BE2C (cell line): ENCODE measurements around the gene MPV17.
A peak's percentile ranks its signal among the peaks of the same experiment; 100 is the strongest.

ENCODE experiments used
- DNase-seq: peaks from one replicate; pipeline ENCODE4 v3.0.0-alpha.2; 2020
- H3K27me3 ChIP-seq: fragments of 250-450 bp; sonication (Bioruptor Pico); 2 replicates; pipeline ENCODE4 v1.5.1; 2020; ENCODE audit warnings: mild to moderate bottlenecking
- H3K36me3 ChIP-seq: fragments of 250-450 bp; sonication (Bioruptor Pico); 2 replicates; pipeline ENCODE4 v1.5.1; 2020; ENCODE audit warnings: mild to moderate bottlenecking
- H3K4me1 ChIP-seq: fragments of 250-450 bp; sonication (Bioruptor Pico); 2 replicates; pipeline ENCODE4 v1.5.1; 2020
- H3K4me3 ChIP-seq: 2 replicates; pipeline ENCODE4 v1.5.1; 2011; ENCODE audit warnings: low read depth, low read length
- H3K9me3 ChIP-seq: fragments of 250-450 bp; sonication (Bioruptor Pico); 2 replicates; pipeline ENCODE4 v1.5.1; 2020
- CTCF ChIP-seq: IDR thresholded peaks from 2 replicates; pipeline ENCODE4 v1.5.1; 2012; ENCODE audit warnings: mild to moderate bottlenecking, low read depth, low read length

MPV17 gene

GRCh38 chr2:27307545-27308358, 15.1 kb downstream of the MPV17 start:
- peaks cover 27% of the 10 kb centered on the region for H3K27me3 ChIP-seq
- peak overlapping the region; percentile 54 for H3K4me3 ChIP-seq
- TF ChIP-seq CTCF: no peak
- peak; percentile 49 for DNase-seq
- H3K36me3 ChIP-seq: no peaks in the 10 kb centered on the region
- no peaks in the 10 kb centered on the region for H3K9me3 ChIP-seq
- H3K4me1 ChIP-seq: peaks cover 10% of the 10 kb centered on the region

GRCh38 chr2:27307287-27307544, 15.7 kb downstream of the MPV17 start:
- Histone ChIP-seq H3K4me1 (peaks cover 10% of the 10 kb centered on the region), H3K36me3 (no peaks in the 10 kb centered on the region), H3K4me3 (peak overlapping the region; percentile 54), H3K27me3 (peaks cover 27% of the 10 kb centered on the region), H3K9me3 (no peaks in the 10 kb centered on the region)
- no peak for TF ChIP-seq CTCF
- DNase-seq: no peak

DNA sequence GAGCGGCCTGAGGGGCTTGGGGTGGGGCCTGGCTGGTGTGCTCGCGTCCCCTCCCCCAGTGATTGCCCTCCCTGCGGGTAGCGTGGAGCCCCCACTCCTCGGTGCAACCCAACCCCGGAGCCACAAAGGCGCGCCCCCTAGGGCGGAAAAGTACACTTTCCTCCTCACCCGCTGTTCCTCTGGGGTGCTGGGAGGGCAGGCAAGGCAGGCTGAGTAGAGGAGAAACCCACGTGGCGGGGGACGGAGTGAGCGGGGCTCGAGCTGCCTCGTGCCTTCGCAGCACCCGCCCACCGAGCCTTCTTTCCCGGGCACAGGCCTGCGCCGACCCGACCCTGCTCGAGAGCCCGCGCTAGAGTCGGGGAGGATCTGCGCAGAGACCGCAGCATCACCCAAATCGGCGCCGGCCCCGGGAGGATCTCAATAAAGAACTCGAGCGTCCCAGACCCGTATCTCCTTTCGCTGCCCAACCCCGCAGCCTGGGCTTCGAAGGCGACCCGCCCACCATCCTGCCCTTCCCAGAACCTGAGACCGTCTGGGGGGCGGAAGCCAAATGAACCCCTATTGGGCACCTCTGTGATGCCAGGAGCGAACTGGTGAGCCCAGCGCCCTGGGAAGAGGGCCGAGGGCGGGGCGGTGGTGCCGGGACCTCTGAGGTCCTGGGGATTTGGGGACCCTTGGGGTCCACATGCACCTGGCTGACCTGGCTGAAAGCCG, 16.2 kb downstream of the MPV17 start:
- no peaks in the 10 kb centered on the region for H3K9me3 ChIP-seq
- peak; percentile 5; the same call in 1 of the 2 replicates for TF ChIP-seq CTCF
- peak; percentile 40 for DNase-seq
- H3K36me3 ChIP-seq: no peaks in the 10 kb centered on the region
- peak overlapping the region; percentile 54 for H3K4me3 ChIP-seq
- peaks cover 27% of the 10 kb centered on the region for H3K27me3 ChIP-seq
- H3K4me1 ChIP-seq: peaks cover 10% of the 10 kb centered on the region

DNA sequence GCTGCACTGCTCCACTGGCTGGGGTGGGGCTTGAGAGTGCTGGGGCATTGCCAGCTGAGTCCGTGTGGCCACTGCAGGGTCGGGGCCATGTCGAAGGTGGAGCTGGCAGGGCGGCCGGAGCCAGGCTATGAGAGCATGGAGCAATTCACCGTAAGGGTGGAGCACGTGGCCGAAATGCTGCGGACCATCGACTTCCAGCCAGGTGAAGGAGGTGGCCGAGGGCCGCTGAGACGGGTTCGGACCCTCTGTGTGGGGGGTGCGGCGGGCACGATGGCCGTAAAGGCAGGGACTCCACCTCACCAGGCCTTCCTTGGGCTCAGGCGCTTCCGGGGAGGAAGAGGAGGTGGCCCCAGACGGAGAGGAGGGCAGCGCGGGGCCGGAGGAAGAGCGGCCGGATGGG, 16.8 kb downstream of the MPV17 start:
- no peak for TF ChIP-seq CTCF
- Histone ChIP-seq H3K9me3 (no peaks in the 10 kb centered on the region), H3K36me3 (no peaks in the 10 kb centered on the region), H3K4me3 (no peak overlapping the region), H3K27me3 (peaks cover 27% of the 10 kb centered on the region), H3K4me1 (peaks cover 10% of the 10 kb centered on the region)
- DNase-seq: no peak

- Histone ChIP-seq H3K27me3 (peaks cover 27% of the 10 kb centered on the region), H3K4me3 (no peak overlapping the region), H3K9me3 (no peaks in the 10 kb centered on the region), H3K36me3 (no peaks in the 10 kb centered on the region), H3K4me1 (peaks cover 10% of the 10 kb centered on the region)
- no peak for DNase-seq
- TF ChIP-seq CTCF: no peak
Observed at GRCh38 chr2:27305516-27305915, 17.4 kb downstream of the MPV17 start.

GRCh38 chr2:27304488-27305240, 18.2 kb downstream of the MPV17 start:
- no peak for DNase-seq
- no peak for TF ChIP-seq CTCF
- Histone ChIP-seq H3K4me3 (no peak overlapping the region), H3K9me3 (no peaks in the 10 kb centered on the region), H3K27me3 (peaks cover 27% of the 10 kb centered on the region), H3K4me1 (peaks cover 10% of the 10 kb centered on the region), H3K36me3 (no peaks in the 10 kb centered on the region)
